Sigmoid colon (tissue), 4 donors: ENCODE data around the gene EEPD1.

Source experiments
- CTCF ChIP-seq, 4 experiments: fragments of 450-650 bp in 3 of 4; fragments of 200-600 bp in 1 of 4; IDR thresholded peaks; one replicate each; pipeline ENCODE4 v1.5.1; 2016 to 2019; ENCODE audit warnings: antibody characterized with exemption in 4 of 4, mild to moderate bottlenecking in 3 of 4, moderate library complexity in 2 of 4
- EP300 ChIP-seq, 4 donors: sonication (generic); formaldehyde crosslinking; IDR thresholded peaks; one replicate each; pipeline ENCODE4 v1.6.1; 2017; ENCODE audit warnings: antibody characterized with exemption in 4 of 4
- POLR2A ChIP-seq, 2 donors: fragments of 450-650 bp; IDR thresholded peaks; one replicate each; pipeline ENCODE4 v1.6.1; 2016; ENCODE audit warnings: antibody characterized with exemption in 2 of 2, mild to moderate bottlenecking in 2 of 2, moderate library complexity in 2 of 2
- POLR2AphosphoS5 ChIP-seq, 4 donors: sonication (generic); formaldehyde crosslinking; IDR thresholded peaks; one replicate each; pipeline ENCODE4 v1.6.1; 2017; ENCODE audit warnings: antibody characterized with exemption in 4 of 4

DNA sequence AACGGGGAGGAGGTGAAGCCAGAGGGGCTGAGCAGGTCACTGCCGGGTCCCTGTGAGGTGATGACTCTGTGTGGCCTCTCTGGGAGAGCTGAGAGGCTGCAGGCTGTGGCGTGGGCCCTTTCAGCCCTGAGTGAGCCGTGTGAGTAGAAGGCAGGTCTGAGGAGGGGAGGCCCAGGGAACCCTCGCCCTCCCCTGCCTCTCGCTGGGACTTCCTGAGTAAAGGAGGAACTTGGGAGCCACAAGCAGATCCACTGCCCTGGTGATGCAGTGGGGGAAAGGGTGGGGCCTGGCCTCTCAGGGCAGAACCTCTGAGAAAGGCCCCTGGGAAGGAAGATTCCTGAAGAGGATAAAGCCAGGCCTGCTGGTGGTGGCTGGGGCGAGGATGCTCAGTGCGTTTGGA is 22.8 kb downstream of the EEPD1 start:
- TF ChIP-seq CTCF (IDR thresholded peaks at IDR 0.05) (no peak), POLR2AphosphoS5 (IDR thresholded peaks at IDR 0.05) (no peak), POLR2A (IDR thresholded peaks at IDR 0.05) (no peak), EP300 (IDR thresholded peaks at IDR 0.05) (no peak)
